Osteoblast (primary cell): ENCODE measurements around the gene PACS1. TPM values are rescaled to one million over a fixed set of nuclear protein-coding genes. Genes with fewer than 3 reads are reported as not detected.

Experiments
- DNase-seq: peaks from one replicate; pipeline ENCODE4 v3.0.0; 2011; ENCODE audit warnings: low spot score, mixed read lengths; ENCODE audit not compliant: insufficient read length; ENCODE audit errors: missing footprints
- H2AFZ ChIP-seq: 2 replicates; pipeline ENCODE4 v1.6.0; 2011; ENCODE audit warnings: mild to moderate bottlenecking, low read length
- H3K27ac ChIP-seq: 2 replicates; pipeline ENCODE4 v1.5.1; 2011; ENCODE audit warnings: mild to moderate bottlenecking, low read depth, low read length, moderate library complexity
- H3K27me3 ChIP-seq: 2 replicates; pipeline ENCODE4 v1.6.0; 2012; ENCODE audit warnings: mild to moderate bottlenecking, control low read depth, inconsistent platforms, low read length, moderate library complexity; ENCODE audit not compliant: insufficient read depth
- H3K36me3 ChIP-seq: 2 replicates; pipeline ENCODE4 v1.5.1; 2011; ENCODE audit warnings: mild to moderate bottlenecking, low read length, control low read depth, moderate library complexity; ENCODE audit not compliant: insufficient read depth
- H3K4me1 ChIP-seq: 2 replicates; pipeline ENCODE4 v1.5.1; 2011; ENCODE audit warnings: mild to moderate bottlenecking, low read length, control low read depth, moderate library complexity; ENCODE audit not compliant: insufficient read depth
- H3K4me2 ChIP-seq: 2 replicates; pipeline ENCODE4 v1.6.0; 2011; ENCODE audit warnings: mild to moderate bottlenecking, low read length; ENCODE audit not compliant: insufficient read depth
- H3K4me3 ChIP-seq: fragments of 200-600 bp; sonication (generic); 3 replicates; pipeline ENCODE4 v1.5.1; 2012; ENCODE audit warnings: mild to moderate bottlenecking, low read length, inconsistent platforms; ENCODE audit not compliant: insufficient read depth
- H3K79me2 ChIP-seq: 2 replicates; pipeline ENCODE4 v1.6.0; 2012; ENCODE audit warnings: mild to moderate bottlenecking, low read length, control low read depth, inconsistent platforms; ENCODE audit not compliant: insufficient read depth
- H3K9me3 ChIP-seq: 2 replicates; pipeline ENCODE4 v1.5.1; 2011; ENCODE audit warnings: low read depth, low read length, control low read depth
- H4K20me1 ChIP-seq: 2 replicates; pipeline ENCODE4 v1.6.0; 2012; ENCODE audit warnings: mild to moderate bottlenecking, low read length, control low read depth; ENCODE audit not compliant: insufficient read depth
- CTCF ChIP-seq: IDR thresholded peaks from 2 replicates; pipeline ENCODE4 v1.5.1; 2011; ENCODE audit warnings: mild to moderate bottlenecking, low read depth, low read length, moderate library complexity; ENCODE audit errors: extremely low read depth
- total RNA-seq: library from RNA; depleted of rRNA; stranded (reverse); fragments of >200 nt; gene quantifications from 2 replicates; pipeline ENCODE4 v1.2.3, GENCODE V29; 2012

Gene PACS1
- total RNA-seq, 1 donor: 38.0 TPM

DNA sequence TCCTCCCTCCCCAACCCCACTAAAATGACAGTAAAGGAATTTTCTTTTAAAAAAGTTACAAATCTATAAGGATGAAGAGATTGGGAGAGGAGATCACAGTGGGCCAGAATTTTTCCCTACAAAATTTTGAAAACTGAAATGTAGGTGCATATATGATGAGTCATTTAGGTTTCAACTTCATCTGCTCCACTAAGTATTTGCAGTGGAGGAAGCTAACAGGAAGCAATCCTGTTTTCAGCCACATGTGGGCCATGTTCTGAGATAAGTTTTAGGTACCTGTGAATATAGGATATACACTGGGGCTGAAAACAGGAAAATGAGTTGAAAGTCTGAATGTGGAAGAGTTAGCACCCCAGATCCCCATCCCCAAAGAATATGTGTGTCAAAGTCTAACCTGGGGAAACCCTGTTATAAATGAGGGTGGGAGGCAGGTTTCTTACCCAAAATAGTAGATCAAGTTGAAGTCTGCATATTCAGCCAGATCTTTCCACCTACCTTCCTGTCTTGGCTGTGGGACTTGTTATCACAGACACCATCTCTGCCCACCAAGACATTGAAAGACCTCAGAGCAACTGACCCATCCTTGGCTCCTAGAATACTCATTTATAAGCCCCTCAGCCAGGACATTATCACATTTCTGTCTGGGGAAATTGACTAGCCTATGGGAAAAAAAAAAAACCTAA is 87.3 kb downstream of the PACS1 start:
- DNase-seq: no peak
- TF ChIP-seq CTCF: no peak
- Histone ChIP-seq H3K27ac (no peak overlapping the region), H3K36me3 (peaks cover 2% of the 10 kb centered on the region), H3K79me2 (peaks cover 18% of the 10 kb centered on the region), H3K9me3 (no peaks in the 10 kb centered on the region), H3K4me1 (no peaks in the 10 kb centered on the region), H4K20me1 (peaks cover 4% of the 10 kb centered on the region), H2AFZ (no peak overlapping the region), H3K4me2 (no peak overlapping the region), H3K27me3 (no peaks in the 10 kb centered on the region), H3K4me3 (no peak overlapping the region)

DNA sequence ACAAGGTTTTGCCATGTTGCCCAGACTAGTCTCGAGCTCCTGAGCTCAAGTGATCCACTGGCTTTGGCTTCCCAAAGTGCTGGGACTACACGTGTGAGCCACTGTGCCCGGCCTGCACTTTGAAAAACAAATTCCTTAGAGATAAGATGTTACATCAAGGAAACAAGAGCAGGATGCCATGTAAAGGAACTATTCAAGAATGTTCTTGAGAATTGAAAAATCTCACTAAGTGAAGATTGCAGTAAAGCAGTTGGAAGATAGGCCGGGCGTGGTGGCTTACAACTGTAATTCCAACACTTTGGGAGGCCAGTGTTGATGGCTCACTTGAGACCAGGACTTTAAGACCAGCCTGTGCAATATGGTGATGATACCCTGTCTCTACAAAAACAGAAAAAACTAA is 88.1 kb downstream of the PACS1 start:
- Histone ChIP-seq H3K27ac (no peak overlapping the region), H3K4me3 (no peak overlapping the region), H3K4me2 (no peak overlapping the region), H3K79me2 (peaks cover 22% of the 10 kb centered on the region), H3K4me1 (no peaks in the 10 kb centered on the region), H3K36me3 (no peaks in the 10 kb centered on the region), H4K20me1 (peaks cover 4% of the 10 kb centered on the region), H3K9me3 (no peaks in the 10 kb centered on the region), H2AFZ (no peak overlapping the region), H3K27me3 (no peaks in the 10 kb centered on the region)
- no peak for DNase-seq
- no peak for TF ChIP-seq CTCF

- H3K27me3 ChIP-seq: no peaks in the 10 kb centered on the region
- H3K4me1 ChIP-seq: no peaks in the 10 kb centered on the region
- peaks cover 14% of the 10 kb centered on the region for H4K20me1 ChIP-seq
- no peaks in the 10 kb centered on the region for H3K36me3 ChIP-seq
- no peak overlapping the region for H3K4me2 ChIP-seq
- H3K27ac ChIP-seq: no peak overlapping the region
- no peak for TF ChIP-seq CTCF
- peaks cover 24% of the 10 kb centered on the region for H3K79me2 ChIP-seq
- H3K9me3 ChIP-seq: no peaks in the 10 kb centered on the region
- no peak for DNase-seq
- H3K4me3 ChIP-seq: no peak overlapping the region
- no peak overlapping the region for H2AFZ ChIP-seq
These were observed 89.4 kb downstream of the PACS1 start for GRCh38 chr11:66159324-66159984.

DNA sequence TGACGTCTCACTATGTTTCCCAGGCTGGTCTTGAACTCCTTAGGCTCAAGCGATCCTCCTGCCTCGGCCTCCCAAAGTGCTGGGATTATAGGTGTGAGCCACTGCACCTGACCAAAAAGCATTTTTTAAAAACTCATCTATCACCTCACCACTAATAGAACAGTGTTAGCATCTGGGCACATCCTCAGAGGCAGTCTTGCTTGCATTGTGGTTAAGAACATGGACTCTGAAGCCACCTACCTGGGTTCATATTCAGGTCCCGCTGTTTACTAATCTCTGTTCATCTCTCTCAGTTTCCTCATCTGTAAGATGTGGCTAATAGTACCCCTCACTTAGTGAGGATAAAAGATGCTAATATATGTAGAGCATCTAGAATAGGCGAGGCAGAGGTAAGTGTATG is 90.6 kb downstream of the PACS1 start:
- Histone ChIP-seq H3K9me3 (no peaks in the 10 kb centered on the region), H3K4me1 (no peaks in the 10 kb centered on the region), H3K4me2 (no peak overlapping the region), H3K36me3 (no peaks in the 10 kb centered on the region), H3K27me3 (no peaks in the 10 kb centered on the region), H3K4me3 (no peak overlapping the region), H3K27ac (no peak overlapping the region), H2AFZ (no peak overlapping the region), H3K79me2 (peaks cover 34% of the 10 kb centered on the region), H4K20me1 (peaks cover 21% of the 10 kb centered on the region)
- no peak for TF ChIP-seq CTCF
- DNase-seq: no peak
